GM12873 (cell line): ENCODE measurements around the gene CCR1.

Experiments used
- CTCF ChIP-seq: IDR thresholded peaks from 2 replicates; pipeline ENCODE4 v1.5.1; 2012; ENCODE audit warnings: low read depth, mild to moderate bottlenecking, moderate library complexity, low read length, control low read depth; ENCODE audit not compliant: insufficient read depth; ENCODE audit errors: missing control alignments

The CCR1 gene

GRCh38 chr3:46238386-46238785 is 30.3 kb upstream of the CCR1 start:
- no peak for TF ChIP-seq CTCF

GRCh38 chr3:46236294-46237054 is 28.4 kb upstream of the CCR1 start:
- TF ChIP-seq CTCF = no peak

GRCh38 chr3:46235425-46235824 is 27.3 kb upstream of the CCR1 start:
- no peak for TF ChIP-seq CTCF

- TF ChIP-seq CTCF = no peak
Observed at GRCh38 chr3:46233194-46233593, 25.1 kb upstream of the CCR1 start.

GRCh38 chr3:46231323-46231722 is 23.2 kb upstream of the CCR1 start:
- TF ChIP-seq CTCF = no peak

GRCh38 chr3:46228260-46229242 is 20.4 kb upstream of the CCR1 start:
- no peak for TF ChIP-seq CTCF
